Sigmoid colon (tissue), 7 donors: ENCODE data around the gene ATAD5. TPM values are rescaled to one million over a fixed set of nuclear protein-coding genes. Genes with fewer than 3 reads are reported as not detected.
"Not testable (repeated sequence)": the region's sequence is repeated elsewhere in the genome, so short reads cannot be mapped to it uniquely, and the experiment has no call there.

ENCODE experiments used
- DNase-seq: peaks from one replicate; pipeline ENCODE4 v3.0.0-alpha.2; 2019
- H3K27ac ChIP-seq, 4 donors: fragments of 200-600 bp; sonication (generic); one replicate each; pipeline ENCODE4 v1.5.1; 2016 to 2019; ENCODE audit warnings: mild to moderate bottlenecking in 1 of 4
- H3K27me3 ChIP-seq, 3 donors: fragments of 200-600 bp; sonication (generic); one replicate each; pipeline ENCODE4 v1.5.1; 2019; ENCODE audit warnings: mild to moderate bottlenecking in 1 of 3
- H3K36me3 ChIP-seq, 4 donors: fragments of 200-600 bp; sonication (generic); one replicate each; pipeline ENCODE4 v1.5.1; 2016 to 2019
- H3K4me1 ChIP-seq, 4 donors: fragments of 200-600 bp; sonication (generic); one replicate each; pipeline ENCODE4 v1.5.1; 2017 to 2019
- H3K4me3 ChIP-seq, 4 donors: fragments of 200-600 bp; sonication (generic); one replicate each; pipeline ENCODE4 v1.5.1; 2017 to 2019; ENCODE audit warnings: mild to moderate bottlenecking in 2 of 4, moderate library complexity in 1 of 4
- H3K9me3 ChIP-seq, 4 donors: fragments of 200-600 bp in 3 of 4; sonication (generic) in 3 of 4; one replicate each; pipeline versions ENCODE4 v1.5.1 to v1.6.1; 2013 to 2019
- EP300 ChIP-seq, 4 donors: sonication (generic); formaldehyde crosslinking; IDR thresholded peaks; one replicate each; pipeline ENCODE4 v1.6.1; 2017; ENCODE audit warnings: antibody characterized with exemption in 4 of 4
- POLR2A ChIP-seq, 2 donors: fragments of 450-650 bp; IDR thresholded peaks; one replicate each; pipeline ENCODE4 v1.6.1; 2016; ENCODE audit warnings: antibody characterized with exemption in 2 of 2, mild to moderate bottlenecking in 2 of 2, moderate library complexity in 2 of 2
- POLR2AphosphoS5 ChIP-seq, 4 donors: sonication (generic); formaldehyde crosslinking; IDR thresholded peaks; one replicate each; pipeline ENCODE4 v1.6.1; 2017; ENCODE audit warnings: antibody characterized with exemption in 4 of 4
- WGBS, 2 donors: extraction: QIAGEN DNeasy Blood & Tissue Kit; methylation state at CpG; one replicate each; pipeline ENCODE4 v1.1.7; 2013; 5-methylcytosine and 5-hydroxymethylcytosine counted together
- intact Hi-C: fragments of 100-400 bp; cut with DNase I; formaldehyde crosslinking; loops from one replicate; pipeline ENCODE4 v1.15.1; 2023
- polyA plus RNA-seq, 3 donors: library from polyadenylated mRNA; stranded (reverse); fragments of 200-250 nt; gene quantifications; one replicate each; pipeline ENCODE4 v1.2.3, GENCODE V29; 2013
- total RNA-seq, 4 donors: library from RNA; depleted of rRNA; stranded (reverse); fragments of >200 nt; gene quantifications; one replicate each; pipeline ENCODE4 v1.1.0, GENCODE V29; 2016
- TF ChIP-seq, protein P1 (sequence below), 4 experiments: fragments of 450-650 bp in 3 of 4; fragments of 200-600 bp in 1 of 4; IDR thresholded peaks; one replicate each; pipeline ENCODE4 v1.5.1; 2016 to 2019; ENCODE audit warnings: antibody characterized with exemption in 4 of 4, mild to moderate bottlenecking in 3 of 4, moderate library complexity in 2 of 4
- donor health status: healthy with polysubstance abuse.
- donor health status: Bipolar disorder and iron deficiency.
- donor health status: healthy.

Gene ATAD5
- total and polyA plus RNA-seq, 7 donors: 0.46 to 1.7 (median 0.82) TPM

DNA sequence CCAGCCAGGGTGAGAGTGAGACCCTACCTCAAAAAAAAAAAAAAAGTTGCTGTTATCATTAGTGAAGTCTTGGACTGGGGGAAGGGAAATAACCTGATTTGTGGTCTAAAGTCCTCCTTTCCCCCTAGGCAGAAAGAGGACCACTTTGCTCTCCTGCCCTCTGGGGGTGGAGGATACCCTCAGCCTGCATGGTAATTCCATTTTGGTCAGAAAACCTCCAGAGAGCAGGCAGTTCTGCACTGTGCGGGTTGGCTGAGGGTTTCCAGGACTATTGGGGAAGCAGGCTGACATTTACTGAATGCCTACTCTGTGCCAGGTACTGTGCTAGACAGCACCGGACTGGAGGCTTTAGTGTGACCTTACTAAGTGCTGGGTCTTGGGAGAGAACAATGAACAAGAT, 92.6 kb downstream of the ATAD5 start:
- TF ChIP-seq EP300 (IDR thresholded peaks at IDR 0.05) (no peak), POLR2AphosphoS5 (IDR thresholded peaks at IDR 0.05) (no peak), POLR2A (IDR thresholded peaks at IDR 0.05) (no peak)
- TF ChIP-seq, protein P1, sequence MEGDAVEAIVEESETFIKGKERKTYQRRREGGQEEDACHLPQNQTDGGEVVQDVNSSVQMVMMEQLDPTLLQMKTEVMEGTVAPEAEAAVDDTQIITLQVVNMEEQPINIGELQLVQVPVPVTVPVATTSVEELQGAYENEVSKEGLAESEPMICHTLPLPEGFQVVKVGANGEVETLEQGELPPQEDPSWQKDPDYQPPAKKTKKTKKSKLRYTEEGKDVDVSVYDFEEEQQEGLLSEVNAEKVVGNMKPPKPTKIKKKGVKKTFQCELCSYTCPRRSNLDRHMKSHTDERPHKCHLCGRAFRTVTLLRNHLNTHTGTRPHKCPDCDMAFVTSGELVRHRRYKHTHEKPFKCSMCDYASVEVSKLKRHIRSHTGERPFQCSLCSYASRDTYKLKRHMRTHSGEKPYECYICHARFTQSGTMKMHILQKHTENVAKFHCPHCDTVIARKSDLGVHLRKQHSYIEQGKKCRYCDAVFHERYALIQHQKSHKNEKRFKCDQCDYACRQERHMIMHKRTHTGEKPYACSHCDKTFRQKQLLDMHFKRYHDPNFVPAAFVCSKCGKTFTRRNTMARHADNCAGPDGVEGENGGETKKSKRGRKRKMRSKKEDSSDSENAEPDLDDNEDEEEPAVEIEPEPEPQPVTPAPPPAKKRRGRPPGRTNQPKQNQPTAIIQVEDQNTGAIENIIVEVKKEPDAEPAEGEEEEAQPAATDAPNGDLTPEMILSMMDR (IDR thresholded peaks at IDR 0.05): no peak
- H3K9me3 ChIP-seq: no peaks in the 10 kb centered on the region
- H3K4me1 ChIP-seq: peaks cover 0 to 18% (median 15%) of the 10 kb centered on the region in 4 donors
- H3K4me3 ChIP-seq: no peak overlapping the region
- H3K27me3 ChIP-seq: peaks cover 10 to 61% (median 29%) of the 10 kb centered on the region in 3 donors
- no peaks in the 10 kb centered on the region for H3K36me3 ChIP-seq
- 58 to 75% methylated on average over 2 of the region's 2 CpGs for WGBS, 2 donors
- H3K27ac ChIP-seq: no peak overlapping the region
- intact Hi-C loops: no loop called here
- peak; percentile 28 for DNase-seq

DNA sequence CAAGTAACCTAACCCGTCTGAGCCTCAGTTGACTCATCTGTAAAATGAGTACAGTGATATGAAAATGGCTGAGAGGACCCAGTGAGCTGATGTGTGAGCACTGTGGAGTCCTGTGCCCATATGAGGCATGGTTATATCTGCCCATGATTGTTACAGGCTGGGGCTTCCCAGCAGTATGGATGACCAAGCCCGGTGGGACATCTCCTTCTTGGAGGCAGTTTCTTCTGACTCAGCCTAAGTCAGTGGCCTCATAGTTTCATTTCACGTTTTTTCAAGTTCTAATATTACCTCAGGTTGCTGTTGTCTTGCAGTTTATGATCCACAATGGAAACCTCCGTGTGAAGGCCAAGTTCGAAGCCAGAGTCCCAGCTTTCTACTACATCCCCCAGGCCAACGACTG, 94.8 kb downstream of the ATAD5 start:
- H3K27ac ChIP-seq: no peak overlapping the region
- intact Hi-C loops: no loop called here
- TF ChIP-seq POLR2AphosphoS5 (IDR thresholded peaks at IDR 0.05): no peak
- H3K36me3 ChIP-seq: no peaks in the 10 kb centered on the region
- peak; percentile 12 for DNase-seq
- peaks cover 10 to 49% (median 18%) of the 10 kb centered on the region in 3 donors for H3K27me3 ChIP-seq
- H3K4me3 ChIP-seq: no peak overlapping the region
- H3K9me3 ChIP-seq: no peaks in the 10 kb centered on the region
- H3K4me1 ChIP-seq: peaks cover 0 to 15% (median 14%) of the 10 kb centered on the region in 4 donors
- WGBS, 2 donors: 82 to 83% methylated on average over 6 of the region's 6 CpGs

DNA sequence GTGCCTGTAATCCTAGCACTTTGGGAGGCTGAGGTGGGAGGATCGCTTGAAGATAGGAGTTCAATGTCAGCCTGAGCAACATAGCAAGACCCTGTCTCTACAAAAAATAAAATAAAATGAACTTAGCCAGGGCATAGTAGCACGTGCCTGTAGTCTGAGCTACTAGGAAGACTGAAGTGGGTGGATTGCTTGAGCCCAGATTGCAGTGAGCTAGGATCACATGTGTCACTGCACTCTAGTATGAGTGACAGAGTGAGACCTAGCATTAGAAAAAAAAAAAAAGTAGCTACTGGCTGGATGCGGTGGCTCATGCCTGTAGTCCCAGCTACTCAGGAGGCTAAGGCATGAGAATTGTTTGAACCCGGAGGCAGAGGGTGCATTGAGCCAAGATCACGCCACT, 96.0 kb downstream of the ATAD5 start:
- H3K27me3 ChIP-seq: peaks cover 0 to 37% (median 6%) of the 10 kb centered on the region in 3 donors
- H3K4me3 ChIP-seq: no peak overlapping the region
- 93 to 95% methylated on average over 5 of the region's 5 CpGs for WGBS, 2 donors
- DNase-seq: peak; percentile 9
- no peak overlapping the region for H3K27ac ChIP-seq
- peaks cover 0 to 3% (median 2%) of the 10 kb centered on the region in 4 donors for H3K4me1 ChIP-seq
- TF ChIP-seq, protein P1 (IDR thresholded peaks at IDR 0.05): no peak
- TF ChIP-seq POLR2AphosphoS5 (IDR thresholded peaks at IDR 0.05) (no peak), POLR2A (IDR thresholded peaks at IDR 0.05) (no peak), EP300 (IDR thresholded peaks at IDR 0.05) (no peak)
- H3K9me3 ChIP-seq: no peaks in the 10 kb centered on the region
- intact Hi-C loops: no loop called here
- H3K36me3 ChIP-seq: no peaks in the 10 kb centered on the region

DNA sequence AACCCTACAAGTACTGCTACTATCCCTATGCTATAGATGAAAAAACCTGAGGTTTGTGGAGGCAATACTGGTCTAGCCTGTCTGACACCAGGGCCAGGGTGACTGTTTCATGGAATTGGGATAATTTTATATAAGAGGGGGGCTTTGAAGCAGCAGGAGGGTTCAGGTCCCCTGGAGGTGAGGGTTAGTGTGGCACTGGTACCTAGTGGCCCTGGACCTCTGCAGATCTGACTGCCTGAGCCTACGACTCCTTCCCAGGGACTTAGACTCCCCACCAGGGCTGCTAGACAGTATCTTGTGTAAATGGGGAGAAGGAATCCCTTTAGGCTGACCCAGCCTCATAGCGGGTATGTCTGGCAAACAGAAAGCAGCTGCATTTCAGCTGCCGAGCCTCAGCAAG, 96.8 kb downstream of the ATAD5 start:
- Histone ChIP-seq H3K27ac (no peak overlapping the region), H3K9me3 (no peaks in the 10 kb centered on the region), H3K36me3 (no peaks in the 10 kb centered on the region), H3K4me3 (no peak overlapping the region), H3K27me3 (peaks cover 0 to 28% (median 0%) of the 10 kb centered on the region in 3 donors), H3K4me1 (no peaks in the 10 kb centered on the region)
- 83% methylated on average over 3 of the region's 3 CpGs for WGBS, 2 donors
- TF ChIP-seq POLR2AphosphoS5 (IDR thresholded peaks at IDR 0.05) (no peak), EP300 (IDR thresholded peaks at IDR 0.05) (no peak), POLR2A (IDR thresholded peaks at IDR 0.05) (no peak)
- TF ChIP-seq, protein P1 (IDR thresholded peaks at IDR 0.05): no peak
- intact Hi-C loops: no loop called here
- peak; percentile 34 for DNase-seq

DNA sequence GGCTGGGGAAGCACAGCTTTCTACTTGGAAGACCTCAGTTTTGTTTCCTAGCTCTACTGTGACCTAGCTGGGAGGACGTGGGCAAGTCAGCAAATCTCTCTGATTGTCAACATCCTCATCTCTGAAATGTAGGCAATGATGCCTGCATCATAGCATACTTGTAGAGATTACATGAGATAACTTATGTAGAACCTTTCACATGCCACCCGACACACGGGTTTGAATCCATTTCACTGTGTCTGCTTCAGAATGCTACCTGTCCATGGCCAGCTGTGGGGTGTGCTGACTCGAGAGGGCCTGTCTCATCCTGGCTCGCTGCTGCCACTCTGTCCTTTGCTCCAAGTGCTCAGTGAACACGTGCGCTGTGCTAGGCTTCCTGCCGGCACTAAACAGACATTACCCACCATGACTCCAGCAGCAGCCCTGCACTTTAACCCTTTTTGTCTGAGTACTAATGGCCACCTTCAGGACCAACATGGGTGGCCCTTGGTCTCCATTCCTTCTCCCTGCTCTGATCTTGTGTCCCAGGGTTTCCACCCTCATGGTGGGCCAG, 97.4 kb downstream of the ATAD5 start:
- DNase-seq: no peak
- WGBS, 2 donors: 70 to 71% methylated on average over 8 of the region's 8 CpGs

DNA sequence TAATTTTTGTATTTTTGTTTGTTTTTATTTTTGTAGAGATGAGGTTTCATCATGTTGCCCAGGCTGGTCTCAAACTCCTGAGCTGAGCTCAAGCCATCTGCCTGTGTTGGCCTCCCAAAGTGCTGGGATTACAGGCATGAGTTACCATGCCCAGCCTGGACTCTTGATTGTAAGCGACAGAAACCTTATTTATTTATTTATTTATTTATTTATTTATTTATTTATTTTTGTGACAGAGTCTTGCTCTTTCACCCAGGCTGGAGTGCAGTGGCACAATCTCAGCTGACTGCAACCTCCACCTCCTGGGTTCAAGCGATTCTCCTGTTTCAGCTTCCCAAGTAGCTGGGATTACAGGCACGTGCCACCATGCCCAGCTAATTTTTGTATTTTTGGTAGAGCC, 98.1 kb downstream of the ATAD5 start:
- H3K27ac ChIP-seq, H3K36me3 ChIP-seq, DNase-seq, H3K9me3 ChIP-seq, intact Hi-C loops, H3K4me1 ChIP-seq, H3K4me3 ChIP-seq: not testable (repeated sequence)
- H3K27me3 ChIP-seq: peaks cover 0 to 17% (median 0%) of the 10 kb centered on the region in 3 donors
- 93 to 94% methylated on average over 3 of the region's 3 CpGs for WGBS, 2 donors

More for the DNA sequence above, 97.4 kb downstream of the ATAD5 start:
- TF ChIP-seq, protein P1 (IDR thresholded peaks at IDR 0.05): no peak
- TF ChIP-seq POLR2AphosphoS5 (IDR thresholded peaks at IDR 0.05) (no peak), EP300 (IDR thresholded peaks at IDR 0.05) (no peak), POLR2A (IDR thresholded peaks at IDR 0.05) (no peak)
- intact Hi-C loops: no loop called here
- Histone ChIP-seq H3K27ac (no peak overlapping the region), H3K9me3 (no peaks in the 10 kb centered on the region), H3K4me3 (no peak overlapping the region), H3K36me3 (no peaks in the 10 kb centered on the region), H3K4me1 (no peaks in the 10 kb centered on the region), H3K27me3 (peaks cover 0 to 23% (median 0%) of the 10 kb centered on the region in 3 donors)
